ENCODE data around the gene GRIN2A. TPM values are rescaled to one million over a fixed set of nuclear protein-coding genes. Genes with fewer than 3 reads are reported as not detected.

The GRIN2A gene
- total RNA-seq, 2 donors from 2014 or later, result not detected

GRCh38 chr16:10039220-10040096 is 142.8 kb downstream of the GRIN2A start:
- H3K36me3 Mint-ChIP-seq, result no peaks in the 10 kb centered on the region
- H3K27ac Mint-ChIP-seq, result no peak overlapping the region
- no peak for DNase-seq (ENCODE audit: low spot score in 2 of 2)
- H3K9me3 Mint-ChIP-seq, result no peaks in the 10 kb centered on the region
- ATAC-seq, result peak in 1 of 2 donors; percentile 52

GRCh38 chr16:10037751-10038150 is 144.5 kb downstream of the GRIN2A start:
- ATAC-seq (no peak), DNase-seq (ENCODE audit: low spot score in 2 of 2) (no peak)
- Mint-ChIP-seq H3K9me3 (no peaks in the 10 kb centered on the region), H3K36me3 (no peaks in the 10 kb centered on the region), H3K27ac (no peak overlapping the region)

- H3K27ac Mint-ChIP-seq, result no peak overlapping the region
- no peaks in the 10 kb centered on the region for H3K9me3 Mint-ChIP-seq
- DNase-seq (ENCODE audit: low spot score in 2 of 2), result no peak
- ATAC-seq, result no peak
- no peaks in the 10 kb centered on the region for H3K36me3 Mint-ChIP-seq
These were observed 145.3 kb downstream of the GRIN2A start for GRCh38 chr16:10036956-10037355.

- Mint-ChIP-seq H3K27ac (no peak overlapping the region), H3K36me3 (no peaks in the 10 kb centered on the region), H3K9me3 (peaks cover 0 to 4% of the 10 kb centered on the region in 2 donors)
- DNase-seq (ENCODE audit: low spot score in 2 of 2) (no peak), ATAC-seq (no peak)
These were observed 148.7 kb downstream of the GRIN2A start for GRCh38 chr16:10033556-10033955.

GRCh38 chr16:10031955-10032354 is 150.3 kb downstream of the GRIN2A start:
- DNase-seq (ENCODE audit: low spot score in 2 of 2) (no peak), ATAC-seq (no peak)
- no peaks in the 10 kb centered on the region for H3K36me3 Mint-ChIP-seq
- H3K9me3 Mint-ChIP-seq, result peaks cover 0 to 4% of the 10 kb centered on the region in 2 donors
- H3K27ac Mint-ChIP-seq, result no peak overlapping the region

- DNase-seq (ENCODE audit: low spot score in 2 of 2) (no peak), ATAC-seq (no peak)
- H3K27ac Mint-ChIP-seq, result no peak overlapping the region
- peaks cover 0 to 4% of the 10 kb centered on the region in 2 donors for H3K9me3 Mint-ChIP-seq
- no peaks in the 10 kb centered on the region for H3K36me3 Mint-ChIP-seq
These were observed 150.8 kb downstream of the GRIN2A start for GRCh38 chr16:10031473-10031872.

GRCh38 chr16:10028644-10029043 is 153.6 kb downstream of the GRIN2A start:
- DNase-seq (ENCODE audit: low spot score in 2 of 2) (no peak), ATAC-seq (no peak)
- H3K36me3 Mint-ChIP-seq, result no peaks in the 10 kb centered on the region
- H3K9me3 Mint-ChIP-seq, result peaks cover 0 to 4% of the 10 kb centered on the region in 2 donors
- H3K27ac Mint-ChIP-seq, result no peak overlapping the region

GRCh38 chr16:10027553-10027952 is 154.7 kb downstream of the GRIN2A start:
- Mint-ChIP-seq H3K27ac (no peak overlapping the region), H3K9me3 (peaks cover 0 to 4% of the 10 kb centered on the region in 2 donors), H3K36me3 (no peaks in the 10 kb centered on the region)
- ATAC-seq, result no peak
- DNase-seq (ENCODE audit: low spot score in 2 of 2), result no peak

GRCh38 chr16:10026593-10026992 is 155.6 kb downstream of the GRIN2A start:
- no peaks in the 10 kb centered on the region for H3K36me3 Mint-ChIP-seq
- H3K9me3 Mint-ChIP-seq, result peaks cover 5 to 8% of the 10 kb centered on the region in 2 donors

GRCh38 chr16:10022098-10022497 is 160.1 kb downstream of the GRIN2A start:
- Mint-ChIP-seq H3K36me3 (no peaks in the 10 kb centered on the region), H3K27ac (no peak overlapping the region), H3K9me3 (peaks cover 5% of the 10 kb centered on the region in 2 donors)
- DNase-seq (ENCODE audit: low spot score in 2 of 2) (no peak), ATAC-seq (no peak)

More at GRCh38 chr16:10026593-10026992, 155.6 kb downstream of the GRIN2A start:
- ATAC-seq, result no peak
- H3K27ac Mint-ChIP-seq, result no peak overlapping the region
- DNase-seq (ENCODE audit: low spot score in 2 of 2), result no peak

GRCh38 chr16:10020866-10021265 is 161.4 kb downstream of the GRIN2A start:
- DNase-seq (ENCODE audit: low spot score in 2 of 2) (no peak), ATAC-seq (no peak)
- H3K27ac Mint-ChIP-seq, result no peak overlapping the region
- no peaks in the 10 kb centered on the region for H3K36me3 Mint-ChIP-seq
- H3K9me3 Mint-ChIP-seq, result peaks cover 5% of the 10 kb centered on the region in 2 donors

- DNase-seq (ENCODE audit: low spot score in 2 of 2), result no peak
- no peak for ATAC-seq
- H3K9me3 Mint-ChIP-seq, result peaks cover 4 to 5% of the 10 kb centered on the region in 2 donors
- no peaks in the 10 kb centered on the region for H3K36me3 Mint-ChIP-seq
- no peak overlapping the region for H3K27ac Mint-ChIP-seq
These were observed 165.5 kb downstream of the GRIN2A start for GRCh38 chr16:10016752-10017151.

- peaks cover 4 to 5% of the 10 kb centered on the region in 2 donors for H3K9me3 Mint-ChIP-seq
These were observed 166.8 kb downstream of the GRIN2A start for GRCh38 chr16:10015397-10015796.

GRCh38 chr16:10013774-10014173 is 168.5 kb downstream of the GRIN2A start:
- ATAC-seq (no peak), DNase-seq (ENCODE audit: low spot score in 2 of 2) (no peak)
- H3K27ac Mint-ChIP-seq, result no peak overlapping the region
- peaks cover 4 to 5% of the 10 kb centered on the region in 2 donors for H3K9me3 Mint-ChIP-seq
- no peaks in the 10 kb centered on the region for H3K36me3 Mint-ChIP-seq

More at GRCh38 chr16:10015397-10015796, 166.8 kb downstream of the GRIN2A start:
- Mint-ChIP-seq H3K27ac (no peak overlapping the region), H3K36me3 (no peaks in the 10 kb centered on the region)
- no peak for ATAC-seq
- DNase-seq (ENCODE audit: low spot score in 2 of 2), result no peak

- ATAC-seq (no peak), DNase-seq (ENCODE audit: low spot score in 2 of 2) (no peak)
- H3K27ac Mint-ChIP-seq, result no peak overlapping the region
- H3K9me3 Mint-ChIP-seq, result peaks cover 4 to 5% of the 10 kb centered on the region in 2 donors
- H3K36me3 Mint-ChIP-seq, result no peaks in the 10 kb centered on the region
These were observed 168.9 kb downstream of the GRIN2A start for GRCh38 chr16:10013364-10013763.

GRCh38 chr16:10009684-10010083 is 172.5 kb downstream of the GRIN2A start:
- peaks cover 0 to 4% of the 10 kb centered on the region in 2 donors for H3K36me3 Mint-ChIP-seq
- DNase-seq (ENCODE audit: low spot score in 2 of 2), result no peak
- no peak for ATAC-seq
- H3K9me3 Mint-ChIP-seq, result peaks cover 8 to 12% of the 10 kb centered on the region in 2 donors
- H3K27ac Mint-ChIP-seq, result no peak overlapping the region

- DNase-seq (ENCODE audit: low spot score in 2 of 2), result no peak
- ATAC-seq, result no peak
- H3K36me3 Mint-ChIP-seq, result peaks cover 0 to 4% of the 10 kb centered on the region in 2 donors
- H3K9me3 Mint-ChIP-seq, result peaks cover 20 to 32% of the 10 kb centered on the region in 2 donors
- H3K27ac Mint-ChIP-seq, result no peak overlapping the region
These were observed 178.7 kb downstream of the GRIN2A start for GRCh38 chr16:10003486-10003885.
